HEK293T (cell line): Measurements from ENCODE around the gene PIEZO1.

Experiments used
- CTCF ChIA-PET: fragments of 350-600 bp; formaldehyde crosslinking; extraction: SDS; loops from one replicate; lab custom pipeline; 2021; ENCODE audit warnings: antibody characterized with exemption, inconsistent platforms; lab: Yijun Ruan, JAX
- POLR2A ChIA-PET: fragments of 350-600 bp; formaldehyde crosslinking; extraction: SDS; loops from one replicate; lab custom pipeline; 2020; ENCODE audit warnings: antibody characterized with exemption, inconsistent platforms; lab: Yijun Ruan, JAX
- DNase-seq: peaks from one replicate; pipeline ENCODE4 v3.0.0; 2012; ENCODE audit warnings: mixed read lengths; ENCODE audit errors: extremely low spot score
- ARNT ChIP-seq: fragments of 450-650 bp; IDR thresholded peaks from 2 replicates; pipeline ENCODE4 v1.6.1; 2017; ENCODE audit warnings: mild to moderate bottlenecking
- BHLHE40 ChIP-seq: fragments of 450-650 bp; IDR thresholded peaks from 2 replicates; pipeline ENCODE4 v1.6.1; 2016; ENCODE audit warnings: mild to moderate bottlenecking, moderate library complexity, borderline replicate concordance
- CTBP1 ChIP-seq: fragments of 450-650 bp; IDR thresholded peaks from 2 replicates; pipeline ENCODE4 v1.6.1; 2016; ENCODE audit warnings: borderline replicate concordance
- ELF4 ChIP-seq: fragments of 450-650 bp; IDR thresholded peaks from 2 replicates; pipeline ENCODE4 v1.6.1; 2017; ENCODE audit warnings: antibody characterized with exemption
- FOXA1 ChIP-seq: fragments of 450-650 bp; IDR thresholded peaks from 2 replicates; pipeline ENCODE4 v1.6.1; 2016; ENCODE audit warnings: mild to moderate bottlenecking
- FOXK2 ChIP-seq: fragments of 450-650 bp; IDR thresholded peaks from 2 replicates; pipeline ENCODE4 v1.6.1; 2016; ENCODE audit warnings: mild to moderate bottlenecking
- FOXM1 ChIP-seq: fragments of 450-650 bp; IDR thresholded peaks from 2 replicates; pipeline ENCODE4 v1.6.1; 2017; ENCODE audit warnings: mild to moderate bottlenecking, borderline replicate concordance
- HDGF ChIP-seq: fragments of 450-650 bp; IDR thresholded peaks from 2 replicates; pipeline ENCODE4 v1.6.1; 2017; ENCODE audit warnings: antibody characterized with exemption, borderline replicate concordance
- L3MBTL2 ChIP-seq: fragments of 450-650 bp; conservative IDR thresholded peaks from 2 replicates; pipeline ENCODE4 v1.6.1; 2016; ENCODE audit warnings: mild to moderate bottlenecking
- LEF1 ChIP-seq: fragments of 450-650 bp; IDR thresholded peaks from 2 replicates; pipeline ENCODE4 v1.6.1; 2017; ENCODE audit warnings: mild to moderate bottlenecking, borderline replicate concordance
- NFRKB ChIP-seq: fragments of 450-650 bp; IDR thresholded peaks from 2 replicates; pipeline ENCODE4 v1.6.1; 2016; ENCODE audit warnings: mild to moderate bottlenecking, moderate library complexity
- PKNOX1 ChIP-seq: fragments of 450-650 bp; IDR thresholded peaks from 2 replicates; pipeline ENCODE4 v1.6.1; 2016
- SP1 ChIP-seq: fragments of 450-650 bp; IDR thresholded peaks from 2 replicates; pipeline ENCODE4 v1.6.1; 2017
- SUZ12 ChIP-seq: fragments of 450-650 bp; IDR thresholded peaks from 2 replicates; pipeline ENCODE4 v1.6.1; 2016; ENCODE audit warnings: mild to moderate bottlenecking
- TARDBP ChIP-seq: fragments of 450-650 bp; IDR thresholded peaks from 2 replicates; pipeline ENCODE4 v1.6.1; 2016
- ZNF384 ChIP-seq: fragments of 450-650 bp; IDR thresholded peaks from 2 replicates; pipeline ENCODE4 v1.6.1; 2016

Gene PIEZO1

GRCh38 chr16:88720396-88720970 is 64.5 kb downstream of the PIEZO1 start:
- TF ChIP-seq L3MBTL2 (no peak), ARNT (no peak), ZNF384 (no peak), SP1 (no peak), CTBP1 (no peak), LEF1 (no peak), NFRKB (no peak), HDGF (no peak), FOXK2 (no peak), SUZ12 (no peak), PKNOX1 (no peak), ELF4 (no peak), TARDBP (no peak), BHLHE40 (no peak), FOXM1 (no peak)
- CTCF ChIA-PET, result no interaction called here
- POLR2A ChIA-PET, result no interaction called here
- no peak for DNase-seq

- POLR2A ChIA-PET, result no interaction called here
- CTCF ChIA-PET, result no interaction called here
Observed at GRCh38 chr16:88719933-88720296, 65.1 kb downstream of the PIEZO1 start.

GRCh38 chr16:88719267-88719932 is 65.6 kb downstream of the PIEZO1 start:
- TF ChIP-seq CTBP1 (no peak), FOXA1 (no peak), ARNT (no peak), ELF4 (no peak), SP1 (no peak), TARDBP (no peak), FOXK2 (no peak), BHLHE40 (no peak), LEF1 (no peak), SUZ12 (no peak), FOXM1 (no peak), NFRKB (no peak)
- POLR2A ChIA-PET, result no interaction called here
- DNase-seq, result no peak

More at GRCh38 chr16:88719933-88720296, 65.1 kb downstream of the PIEZO1 start:
- TF ChIP-seq TARDBP (no peak), ZNF384 (no peak), CTBP1 (no peak), HDGF (no peak), FOXK2 (no peak), SUZ12 (no peak), L3MBTL2 (no peak), PKNOX1 (no peak), ELF4 (no peak), FOXM1 (no peak), FOXA1 (no peak), ARNT (no peak), NFRKB (no peak), SP1 (no peak), LEF1 (no peak), BHLHE40 (no peak)
- DNase-seq, result no peak

GRCh38 chr16:88718178-88718577 is 66.8 kb downstream of the PIEZO1 start:
- DNase-seq, result no peak
- TF ChIP-seq FOXA1 (no peak), CTBP1 (no peak), FOXK2 (no peak)
- ChIA-PET CTCF (no interaction called here), POLR2A (no interaction called here)

More at GRCh38 chr16:88719267-88719932, 65.6 kb downstream of the PIEZO1 start:
- CTCF ChIA-PET, result no interaction called here

- no peak for TF ChIP-seq ELF4
- ChIA-PET POLR2A (no interaction called here), CTCF (no interaction called here)
- DNase-seq, result no peak
Observed at GRCh38 chr16:88716601-88717001, 68.4 kb downstream of the PIEZO1 start.

- POLR2A ChIA-PET, result interaction anchor here (0.8 kb wide), 1 partner anchor 9 kb away, joined by 3 read pairs; no protein-coding TSS in a partner anchor
- no peak for DNase-seq
- TF ChIP-seq ELF4 (no peak), TARDBP (no peak), FOXK2 (no peak), SUZ12 (no peak), SP1 (no peak), BHLHE40 (no peak), PKNOX1 (no peak), ARNT (no peak), HDGF (no peak), CTBP1 (no peak), ZNF384 (no peak)
- CTCF ChIA-PET, result no interaction called here
Observed at GRCh38 chr16:88716201-88716600, 68.8 kb downstream of the PIEZO1 start.
